HEK293T (cell line): ENCODE results near the gene CARS2.

Source experiments
- CTBP1 ChIP-seq: fragments of 450-650 bp; IDR thresholded peaks from 2 replicates; pipeline ENCODE4 v1.6.1; 2016; ENCODE audit warnings: borderline replicate concordance
- HDGF ChIP-seq: fragments of 450-650 bp; IDR thresholded peaks from 2 replicates; pipeline ENCODE4 v1.6.1; 2017; ENCODE audit warnings: antibody characterized with exemption, borderline replicate concordance
- L3MBTL2 ChIP-seq: fragments of 450-650 bp; conservative IDR thresholded peaks from 2 replicates; pipeline ENCODE4 v1.6.1; 2016; ENCODE audit warnings: mild to moderate bottlenecking
- LEF1 ChIP-seq: fragments of 450-650 bp; IDR thresholded peaks from 2 replicates; pipeline ENCODE4 v1.6.1; 2017; ENCODE audit warnings: mild to moderate bottlenecking, borderline replicate concordance
- SUZ12 ChIP-seq: fragments of 450-650 bp; IDR thresholded peaks from 2 replicates; pipeline ENCODE4 v1.6.1; 2016; ENCODE audit warnings: mild to moderate bottlenecking

DNA sequence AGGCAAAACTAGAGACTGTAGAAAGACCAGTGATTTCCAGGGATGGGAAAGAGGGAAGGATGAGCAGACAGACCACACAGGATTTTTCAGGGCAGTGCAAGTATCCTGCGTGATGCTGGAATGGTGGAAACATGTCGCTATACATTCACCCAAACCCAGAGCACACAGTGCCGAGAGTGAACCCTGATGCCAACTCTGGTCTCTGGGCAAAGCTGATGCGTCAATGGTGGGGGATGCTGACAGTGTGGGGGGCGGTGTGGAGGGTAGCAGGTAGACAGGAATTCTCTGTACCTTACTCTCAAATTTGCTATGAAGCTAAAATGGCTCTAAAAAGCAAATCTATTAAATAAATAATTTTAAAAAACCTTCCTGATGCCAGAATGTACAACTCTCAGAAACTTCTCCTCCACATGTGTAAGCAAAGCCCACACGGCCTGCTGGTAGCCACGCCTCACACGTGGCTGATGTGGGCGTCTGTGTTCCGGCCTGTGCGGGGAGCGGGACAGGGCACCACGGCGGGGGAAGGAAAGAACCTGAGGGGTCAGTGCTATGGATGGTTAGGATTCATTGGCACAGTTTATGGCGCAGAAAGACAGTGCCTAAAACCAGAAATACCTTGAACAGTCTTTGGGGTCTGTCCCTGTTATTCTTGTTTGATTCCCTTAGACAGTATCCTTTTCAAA, 23.9 kb downstream of the CARS2 start:
- TF ChIP-seq HDGF, result no peak
- no peak for TF ChIP-seq L3MBTL2
- TF ChIP-seq LEF1, result no peak
- TF ChIP-seq SUZ12, result no peak
- TF ChIP-seq CTBP1, result no peak
